CD4-positive, alpha-beta T cell treated with Interleukin-1 beta for 1 hour (primary cell): ENCODE measurements around the gene KRTAP2-4.

Experiments used
- DNase-seq, 2 donors: peaks; one replicate each; pipeline ENCODE4 v3.0.0-alpha.2; 2020 to 2022

KRTAP2-4 gene

GRCh38 chr17:41029633-41030245 lies 35.9 kb downstream of the KRTAP2-4 start, which contains the start of gene KRTAP1-4:
Gene KRTAP1-4, minus strand, starts transcription at chr17:41030195. Its CDS starts 117 bp downstream, at chr17:41030078.
- DNase-seq, result no peak

- DNase-seq, result no peak
These were observed 38.8 kb downstream of the KRTAP2-4 start, which contains the start of gene KRTAP1-5 for GRCh38 chr17:41026715-41027471. Gene KRTAP1-5, minus strand, starts transcription at chr17:41027208. Its CDS starts 53 bp downstream, at chr17:41027155.

- DNase-seq, result no peak
These were observed 41.0 kb downstream of the KRTAP2-4 start for GRCh38 chr17:41024697-41025096.

GRCh38 chr17:41020336-41020735 lies 45.3 kb downstream of the KRTAP2-4 start:
- no peak for DNase-seq

- no peak for DNase-seq
These were observed 46.3 kb downstream of the KRTAP2-4 start for GRCh38 chr17:41019415-41019814.

GRCh38 chr17:41018541-41018940 lies 47.1 kb downstream of the KRTAP2-4 start:
- DNase-seq, result no peak

GRCh38 chr17:41016578-41017215 lies 49.0 kb downstream of the KRTAP2-4 start:
- DNase-seq, result no peak

GRCh38 chr17:41015454-41015853 lies 50.2 kb downstream of the KRTAP2-4 start:
- DNase-seq, result no peak
